Embryonic facial prominence (tissue), 1 donor: Measurements from ENCODE around the gene KLHL29.

Source experiments
- DNase-seq: peaks from one replicate; pipeline ENCODE4 v3.0.0-alpha.2; 2016; ENCODE audit errors: extremely low spot score

The KLHL29 gene

DNA sequence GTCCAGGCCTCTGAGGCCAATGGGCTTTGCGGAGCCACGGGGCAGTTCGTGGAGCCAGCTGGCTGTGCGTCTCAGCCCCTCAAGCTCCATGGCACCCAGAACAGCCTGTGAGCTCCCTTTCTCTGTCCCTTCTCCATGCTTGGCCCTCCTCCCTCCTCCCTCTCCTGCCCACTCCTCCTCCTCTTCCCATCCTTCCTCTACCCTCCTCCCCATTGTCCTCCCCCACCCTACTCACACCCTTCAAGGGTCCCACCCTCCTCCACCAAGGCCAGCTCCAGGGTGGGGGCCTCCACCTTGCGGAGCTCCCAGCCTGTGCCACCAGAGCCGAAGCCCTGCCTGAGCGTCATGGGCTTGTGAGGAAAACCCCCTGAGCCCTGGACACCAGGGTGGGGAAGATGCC, 273.0 kb downstream of the KLHL29 start:
- DNase-seq: no peak

DNA sequence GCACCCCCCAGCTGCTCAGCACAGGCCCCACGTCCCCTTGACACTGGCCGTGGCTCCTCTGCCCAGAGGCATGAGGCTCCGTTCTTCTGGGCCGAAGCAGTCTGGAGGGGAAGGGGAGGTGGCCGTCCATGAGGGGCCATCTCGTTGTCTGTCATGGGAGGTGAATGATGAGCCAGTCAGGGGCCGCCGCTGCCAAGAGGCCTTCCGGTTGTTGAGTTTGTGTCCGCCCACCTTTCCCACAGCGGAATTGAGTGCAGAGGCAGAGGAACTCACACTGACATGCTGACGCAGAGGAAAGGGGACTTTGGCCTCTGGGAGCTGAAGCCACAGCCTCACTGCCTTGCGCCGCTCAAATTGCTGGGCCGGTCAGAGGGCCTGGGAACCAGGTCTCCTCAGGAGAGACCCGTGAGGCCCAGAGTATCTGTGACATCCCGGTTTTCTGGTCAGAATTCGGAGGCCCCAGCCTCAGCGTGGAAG, 273.5 kb downstream of the KLHL29 start:
- no peak for DNase-seq

DNA sequence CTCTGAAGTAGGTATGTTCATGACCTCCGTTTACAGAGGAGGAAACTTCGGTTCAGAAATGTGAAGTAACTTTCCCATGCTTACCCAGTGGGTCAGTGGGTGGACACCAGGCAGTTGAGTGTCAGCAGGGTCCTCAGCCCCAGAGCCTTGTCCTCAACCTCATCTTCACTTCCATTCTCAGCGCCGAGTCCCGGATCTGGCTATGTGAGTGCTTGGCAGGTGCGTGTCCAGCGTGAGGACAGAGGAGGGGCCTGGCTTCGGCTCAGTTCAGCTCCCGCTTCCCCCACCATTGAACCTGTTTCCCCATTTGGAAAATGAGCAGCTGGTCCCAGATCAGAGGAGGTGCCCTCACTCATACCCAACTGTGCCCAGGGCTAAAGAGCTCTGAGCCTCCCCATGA, 274.3 kb downstream of the KLHL29 start:
- DNase-seq: no peak

DNA sequence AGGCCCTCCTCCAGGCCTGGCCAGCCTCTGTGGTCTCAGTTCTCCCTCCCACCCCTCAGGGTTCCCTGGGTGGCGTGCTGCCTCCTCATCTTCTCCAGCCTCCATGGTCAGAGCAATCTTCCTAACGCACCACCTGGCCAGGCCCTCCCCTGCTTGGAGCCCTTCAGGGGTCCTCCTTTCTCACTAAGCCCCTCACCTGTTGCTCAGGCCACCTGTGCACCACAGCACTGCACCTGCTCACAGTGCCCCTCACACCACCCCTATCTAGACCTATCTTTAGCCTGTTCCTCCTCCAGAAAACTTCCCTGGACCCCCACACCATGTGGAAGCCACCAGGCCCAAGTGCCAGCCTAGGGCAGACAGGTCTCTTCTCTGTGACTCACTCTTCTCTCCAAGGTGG, 274.8 kb downstream of the KLHL29 start:
- DNase-seq: no peak

DNA sequence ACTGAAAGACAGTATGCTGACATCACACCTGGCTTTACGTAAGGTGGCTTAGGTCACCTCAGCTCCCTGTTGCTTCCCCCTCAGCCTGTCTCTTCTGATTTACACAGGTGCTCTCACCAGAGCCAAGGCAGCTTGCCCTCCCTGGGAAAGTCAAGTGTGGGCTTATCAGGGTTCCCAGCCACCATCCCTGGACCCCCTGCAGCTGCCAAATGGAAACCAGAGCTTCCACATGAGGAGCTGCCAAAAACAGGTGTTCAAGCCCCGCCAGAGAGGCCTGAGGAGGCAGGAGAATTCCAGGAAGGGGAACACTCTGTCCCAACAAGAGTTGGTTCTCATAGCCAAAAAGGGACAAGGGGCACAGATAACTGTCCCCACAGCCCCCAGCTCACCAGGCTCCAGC, 275.3 kb downstream of the KLHL29 start:
- DNase-seq: no peak

DNA sequence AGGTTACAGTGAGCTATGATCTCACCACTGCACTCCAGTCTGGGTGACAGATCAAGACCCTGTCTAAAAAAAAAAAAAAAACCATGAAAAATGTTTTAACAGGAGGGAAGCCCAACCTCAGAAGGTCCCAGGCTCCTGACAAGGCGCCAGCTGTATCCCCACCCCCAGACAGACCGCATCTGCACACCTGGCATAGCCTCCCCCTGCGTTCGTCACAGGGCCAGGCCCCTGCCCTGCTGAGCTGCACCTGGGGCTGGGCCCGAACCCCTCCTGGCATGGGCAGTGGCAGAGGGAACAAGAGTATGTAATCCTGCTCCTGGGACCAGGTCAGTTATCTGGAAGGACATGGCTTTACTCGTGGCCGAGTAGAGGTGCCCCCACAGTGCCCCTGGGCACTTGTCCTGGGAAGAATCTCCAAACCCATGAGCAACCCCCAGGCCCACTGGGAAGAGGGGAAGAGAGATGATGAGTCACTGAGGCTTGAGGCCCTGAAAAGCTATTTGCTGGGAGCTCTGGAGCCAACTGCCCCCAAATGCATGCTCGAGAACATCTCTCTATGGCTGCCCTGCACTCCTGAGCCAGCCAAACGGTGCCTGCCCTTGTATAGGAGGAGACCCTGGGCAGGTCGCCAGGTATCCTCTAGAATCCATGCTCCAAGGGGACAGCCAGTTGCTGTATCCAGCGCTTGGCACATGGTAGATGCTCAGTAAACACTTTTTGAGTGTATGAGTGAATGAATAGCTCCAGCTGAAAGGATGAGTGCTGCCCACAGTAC, 276.5 kb downstream of the KLHL29 start:
- no peak for DNase-seq

DNA sequence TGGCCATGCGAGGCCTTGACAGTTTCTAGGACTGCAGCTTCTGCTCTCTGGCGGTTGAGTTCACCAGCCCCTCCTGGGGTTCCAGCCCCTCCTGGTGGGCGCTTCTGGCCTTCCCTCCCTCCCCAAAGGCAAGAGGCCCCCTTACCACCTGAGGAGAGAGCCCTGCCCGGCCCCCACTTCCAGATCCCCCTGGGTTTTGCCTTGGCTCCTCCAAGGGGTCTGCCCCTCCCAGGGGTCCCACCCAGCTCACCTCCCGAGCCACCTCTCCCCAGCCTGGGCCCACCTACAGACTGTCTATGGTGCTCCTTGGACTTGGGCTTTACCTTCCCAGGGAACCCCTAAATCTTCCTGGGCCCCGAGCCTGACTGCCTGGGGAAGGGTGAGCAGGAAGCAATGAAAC, 277.5 kb downstream of the KLHL29 start:
- no peak for DNase-seq

DNA sequence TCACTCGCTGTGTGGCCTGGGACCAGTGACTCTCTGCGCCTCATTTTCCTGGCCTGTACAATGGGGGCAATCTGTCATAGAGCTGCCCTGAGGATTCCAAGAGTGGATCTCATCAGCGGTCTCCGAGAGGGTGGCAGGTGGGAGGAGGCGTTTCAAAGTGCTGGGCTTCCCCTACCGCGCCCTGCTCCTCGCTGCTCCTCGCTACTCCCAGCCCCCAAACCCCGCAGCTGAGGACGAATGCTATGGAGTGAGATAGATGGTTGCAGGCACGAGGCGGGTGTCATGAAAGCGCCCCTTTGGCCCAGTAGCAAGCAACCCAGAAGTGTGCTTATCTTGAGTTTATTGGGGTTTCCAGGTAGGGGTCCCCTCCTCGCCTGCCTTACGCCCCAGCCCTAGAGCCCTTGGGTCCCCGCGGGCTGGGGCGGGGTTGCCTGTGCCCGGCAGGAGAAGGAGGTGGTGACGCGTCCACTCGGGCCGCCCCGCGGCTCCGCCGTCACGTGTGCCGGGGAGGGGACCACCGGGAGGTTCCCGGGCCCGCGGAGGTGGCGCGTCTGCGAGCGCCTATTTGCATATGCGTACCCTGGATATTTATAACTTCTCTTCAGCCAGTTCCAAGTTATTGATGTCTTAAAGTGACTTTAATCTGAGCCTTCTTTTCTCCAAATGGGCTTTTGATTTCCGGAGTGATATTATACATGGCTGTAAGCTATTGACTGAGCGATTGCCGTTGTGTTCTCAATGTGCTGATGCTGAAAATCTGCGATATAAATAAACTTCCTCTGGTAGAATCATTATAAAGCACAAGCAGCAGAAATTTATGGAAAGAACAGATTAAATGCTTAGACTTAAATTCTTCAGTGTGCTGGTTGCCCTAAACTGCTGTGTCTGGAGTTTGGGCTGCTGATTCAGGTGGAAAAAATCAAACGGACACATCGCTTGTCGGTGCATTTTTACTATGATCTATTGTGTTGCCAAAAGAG, 278.3 kb downstream of the KLHL29 start:
- no peak for DNase-seq

DNA sequence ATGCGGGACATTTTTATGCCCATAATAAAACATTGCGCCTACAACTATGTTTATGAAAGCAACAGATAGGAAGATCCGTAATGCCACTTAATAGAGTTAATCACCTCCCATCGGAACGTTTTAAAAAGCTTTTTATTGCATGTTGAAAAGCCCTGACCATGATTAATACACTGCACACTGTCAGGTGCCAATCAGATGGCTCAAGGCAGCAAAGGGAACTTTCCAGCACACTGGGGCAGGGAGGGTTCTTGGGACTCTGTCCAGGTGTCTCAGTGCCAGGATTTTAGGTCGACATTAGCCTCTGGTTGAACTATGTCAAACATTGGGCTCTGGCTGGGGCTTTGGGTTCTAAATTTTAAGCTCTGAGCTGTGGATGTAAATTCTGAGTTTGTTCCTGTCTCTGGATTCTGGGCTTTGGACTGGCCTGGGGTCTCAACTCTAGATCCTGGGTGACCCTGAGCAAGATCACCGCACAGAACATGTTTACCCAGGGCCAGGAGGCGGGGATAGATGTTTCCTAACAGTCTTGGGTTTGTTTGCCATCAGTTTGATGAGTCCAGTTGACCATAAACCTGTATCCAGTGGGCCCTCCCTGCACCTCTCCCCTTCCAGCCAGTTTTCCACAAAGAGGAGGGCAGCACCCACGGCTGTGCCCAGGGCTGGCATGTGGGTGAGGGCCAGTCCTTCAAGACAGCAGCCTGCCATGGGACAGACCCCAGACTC, 279.2 kb downstream of the KLHL29 start:
- DNase-seq: no peak

DNA sequence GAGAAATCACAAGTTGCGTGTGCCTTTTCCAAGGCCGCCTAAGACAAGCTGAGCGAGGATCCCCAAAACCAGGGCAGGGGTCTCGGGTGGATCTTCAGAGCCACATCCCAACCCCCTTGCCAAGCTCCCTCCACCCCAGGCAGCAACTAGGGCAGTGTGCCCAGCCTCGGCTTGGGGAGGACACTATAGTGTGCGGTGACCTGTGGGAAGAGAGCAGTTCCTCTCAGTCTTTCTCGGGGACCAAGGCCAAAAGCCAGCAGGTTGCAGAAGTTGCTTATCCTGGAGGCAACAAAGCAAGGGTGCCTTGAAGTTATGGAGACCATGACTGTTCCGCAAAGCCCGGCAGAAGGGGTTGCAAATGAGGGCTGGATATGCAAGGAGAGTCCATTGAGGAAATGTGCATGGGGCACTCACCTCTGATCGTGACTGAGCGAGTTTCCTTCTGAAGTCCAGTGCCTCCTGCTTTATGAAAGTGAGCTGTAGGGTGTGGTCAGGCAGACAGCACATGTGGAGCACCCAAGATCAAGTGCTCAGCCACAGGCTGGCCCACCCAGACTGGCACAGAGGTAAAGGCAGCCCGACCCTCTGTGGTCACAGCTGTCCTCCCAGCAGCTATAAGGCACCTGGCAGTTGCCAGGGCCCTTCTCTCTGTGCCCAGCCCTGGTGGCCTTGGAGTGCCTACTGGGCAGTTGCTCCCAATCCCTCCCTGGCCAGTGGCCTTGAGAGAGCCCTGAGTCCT, 281.4 kb downstream of the KLHL29 start:
- no peak for DNase-seq

DNA sequence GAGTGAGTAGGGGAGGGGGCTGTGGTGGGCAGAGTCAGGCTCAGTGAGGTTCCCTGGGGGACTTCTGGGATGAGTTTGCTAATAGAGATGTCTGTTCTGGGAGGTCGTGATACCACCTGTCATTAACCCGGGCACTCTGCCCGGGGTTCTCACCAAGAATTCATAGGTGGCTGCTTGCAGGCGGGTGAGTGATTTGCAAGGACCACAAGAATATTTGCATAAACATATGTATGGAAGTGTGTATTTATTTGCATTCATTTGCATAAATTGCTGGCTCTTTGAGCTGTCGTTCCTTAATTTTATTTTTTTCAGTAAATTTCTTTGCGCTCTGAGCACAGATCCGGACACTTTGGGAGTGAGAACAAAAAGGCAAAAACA, 282.0 kb downstream of the KLHL29 start:
- DNase-seq: no peak

DNA sequence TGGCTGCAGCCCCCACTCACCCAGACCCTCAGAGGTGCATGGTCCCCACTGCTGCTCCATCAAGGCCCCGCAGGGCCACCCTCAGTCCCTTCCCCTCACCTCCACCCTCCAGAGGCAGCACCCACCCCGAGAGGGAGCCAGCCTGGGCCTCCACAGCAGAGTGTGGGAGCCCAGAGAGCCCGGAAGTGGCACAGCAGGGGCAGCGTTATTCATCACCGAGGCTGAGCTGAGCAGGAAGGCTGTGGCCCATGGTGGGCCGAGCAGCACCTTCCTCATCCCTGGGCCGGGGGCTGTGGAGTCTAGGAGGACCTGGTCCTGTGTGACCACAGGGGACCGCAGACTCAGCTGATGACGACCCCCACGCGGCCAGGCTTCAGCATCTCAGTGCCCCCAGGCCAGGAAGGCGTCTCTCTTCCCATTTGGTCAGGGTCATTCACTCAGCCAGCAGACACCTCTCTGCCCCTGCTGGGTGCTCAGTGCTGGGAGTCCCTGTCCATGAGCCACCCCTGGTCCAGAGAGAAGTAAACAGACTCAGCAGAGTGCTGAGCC, 283.9 kb downstream of the KLHL29 start:
- no peak for DNase-seq

DNA sequence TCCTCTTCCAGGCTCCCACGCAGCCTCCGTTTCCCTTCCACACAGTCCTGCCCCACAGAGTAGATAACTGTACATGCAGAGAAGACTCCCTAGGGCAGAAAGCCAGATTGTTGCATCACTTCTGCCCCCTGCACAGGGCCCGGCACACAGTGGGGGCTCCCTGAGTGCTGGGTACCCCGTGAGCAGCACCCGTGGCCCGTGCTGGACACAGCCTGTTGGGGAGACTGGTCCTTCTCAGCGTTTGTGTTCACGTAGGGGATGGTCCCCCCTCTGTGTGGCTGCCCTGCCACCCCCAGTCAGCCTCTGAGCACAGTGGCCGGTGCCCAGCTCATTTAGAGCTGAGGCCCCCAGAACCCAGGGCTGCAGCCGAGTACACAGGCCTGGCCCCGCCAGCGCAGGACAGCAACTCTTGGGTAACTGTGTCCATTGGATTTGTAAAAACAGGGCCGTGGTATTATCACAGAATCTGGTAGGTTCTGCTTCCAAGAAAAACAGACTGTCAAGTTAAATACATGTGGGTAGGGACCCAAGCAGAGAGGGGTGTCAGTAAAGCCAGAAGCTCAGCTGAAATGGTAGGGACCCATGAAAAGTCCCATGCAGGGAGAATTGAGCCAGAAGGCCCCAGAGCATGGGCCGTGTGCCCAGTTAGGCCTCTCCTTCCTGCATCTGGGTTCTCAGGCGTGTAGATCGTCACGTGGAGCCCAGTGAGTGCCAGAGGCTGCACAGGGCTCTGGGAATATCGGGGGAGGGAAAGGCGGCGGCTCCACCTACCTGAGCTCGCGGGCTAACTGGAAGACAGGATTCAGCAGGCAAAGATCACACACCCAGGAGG, 284.6 kb downstream of the KLHL29 start:
- peak; percentile 42 for DNase-seq

DNA sequence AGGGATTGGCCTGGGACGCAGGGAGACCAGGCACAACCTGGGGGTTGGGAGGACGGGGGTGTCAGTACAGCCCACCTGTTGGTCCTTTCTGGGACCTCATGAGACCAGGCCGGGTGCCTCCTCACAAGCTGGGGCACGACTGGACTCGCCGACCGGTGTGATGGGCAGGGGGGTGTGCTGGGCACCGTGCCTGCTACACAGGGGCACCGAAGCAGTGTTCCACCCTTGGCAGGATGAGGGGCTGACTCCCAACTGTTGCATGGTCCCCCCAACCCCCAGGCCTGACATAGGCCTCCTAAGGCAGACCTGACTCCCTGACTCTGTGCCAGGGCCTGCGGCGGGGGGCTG, 285.2 kb downstream of the KLHL29 start:
- DNase-seq: no peak

DNA sequence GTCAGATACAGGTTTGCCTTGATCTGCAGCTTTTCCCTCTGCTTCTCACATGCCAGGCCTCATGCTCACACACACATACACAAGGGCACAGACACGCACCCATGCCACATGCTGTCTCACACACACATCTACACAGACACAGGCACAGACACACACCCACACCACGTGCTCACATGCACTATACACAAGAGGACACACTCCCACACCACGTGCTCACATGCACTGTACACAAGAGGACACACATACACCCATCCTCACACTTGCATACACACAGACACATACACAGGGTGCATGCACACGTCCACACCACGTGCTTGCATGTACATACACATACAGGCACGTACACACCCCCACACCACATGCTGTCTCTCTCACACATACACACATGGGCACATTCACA, 288.1 kb downstream of the KLHL29 start:
- DNase-seq: no peak

DNA sequence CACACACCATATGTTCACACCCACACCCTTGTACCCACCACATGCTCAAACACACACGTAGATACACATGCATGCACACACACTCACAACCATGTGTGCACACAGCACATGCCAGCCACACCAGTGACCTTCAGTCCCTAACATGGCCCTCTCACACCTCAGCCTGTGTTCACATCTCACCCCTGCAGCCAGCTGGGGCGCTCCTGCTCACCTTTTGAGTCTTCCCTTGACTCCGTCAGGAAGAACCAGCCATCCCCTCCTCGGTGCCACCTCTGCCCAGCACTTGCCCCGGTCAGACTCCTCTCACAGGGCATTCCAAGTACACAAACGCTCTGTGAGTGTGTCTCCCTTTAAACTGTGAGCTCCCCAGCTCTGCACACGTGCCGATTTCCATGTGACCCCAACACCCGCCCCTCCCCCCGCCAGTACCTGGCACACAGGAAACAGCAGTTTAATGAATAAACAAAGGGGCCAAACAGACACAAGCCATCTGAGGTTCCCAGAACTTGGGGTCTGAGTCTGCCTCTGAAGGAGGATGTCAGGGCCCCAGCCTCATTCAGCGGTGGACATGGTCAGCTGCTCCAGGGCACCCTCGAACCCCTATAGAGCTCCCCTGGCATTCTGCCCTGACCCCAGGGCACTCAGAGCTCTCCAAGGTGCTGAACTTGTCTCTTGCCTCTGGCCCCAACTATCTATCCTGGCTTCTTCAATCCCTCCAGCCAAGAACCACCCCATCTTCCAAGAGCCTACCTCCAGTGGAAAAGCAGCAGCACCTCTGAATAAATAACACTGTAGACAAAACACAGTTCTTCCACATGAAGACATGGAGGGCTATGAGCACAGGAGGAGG, 289.1 kb downstream of the KLHL29 start:
- no peak for DNase-seq

DNA sequence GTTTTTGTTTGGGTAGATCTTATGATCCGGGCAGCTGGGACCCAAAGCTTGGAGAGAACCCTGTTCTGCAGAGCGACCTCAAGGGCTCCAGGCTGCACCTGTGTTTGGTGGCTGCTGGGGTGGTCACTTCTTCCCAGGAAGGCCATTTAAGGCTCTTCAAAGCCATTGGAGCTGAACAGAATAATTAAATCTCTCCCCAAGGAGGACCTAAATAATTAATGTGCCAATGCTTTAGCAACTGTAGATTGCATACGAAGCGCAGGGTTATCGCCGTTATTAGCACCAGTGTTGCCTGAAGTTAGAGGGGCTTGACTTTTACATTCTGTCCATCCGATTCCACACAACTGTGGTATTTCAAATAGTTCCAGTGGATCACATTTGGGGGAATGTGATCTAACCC, 290.5 kb downstream of the KLHL29 start:
- no peak for DNase-seq

DNA sequence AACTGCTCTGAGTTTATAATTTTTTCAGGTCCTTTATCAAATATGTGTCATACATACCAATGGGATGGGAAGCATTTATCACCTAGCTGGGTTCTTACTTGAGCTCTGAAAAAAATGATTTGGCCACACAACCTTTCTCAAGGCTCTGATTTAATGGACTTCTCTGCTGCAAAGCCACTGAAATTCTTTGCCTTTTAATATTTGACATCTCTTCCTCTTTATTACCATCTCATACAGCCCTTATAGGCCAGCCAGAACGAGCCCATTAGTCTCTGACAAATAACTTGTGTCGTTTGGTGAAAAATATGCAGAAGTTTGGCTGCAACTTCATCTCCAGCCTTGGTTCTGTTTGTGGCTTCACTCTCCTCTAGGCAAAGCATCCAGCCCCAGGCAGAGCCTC, 292.9 kb downstream of the KLHL29 start:
- no peak for DNase-seq

DNA sequence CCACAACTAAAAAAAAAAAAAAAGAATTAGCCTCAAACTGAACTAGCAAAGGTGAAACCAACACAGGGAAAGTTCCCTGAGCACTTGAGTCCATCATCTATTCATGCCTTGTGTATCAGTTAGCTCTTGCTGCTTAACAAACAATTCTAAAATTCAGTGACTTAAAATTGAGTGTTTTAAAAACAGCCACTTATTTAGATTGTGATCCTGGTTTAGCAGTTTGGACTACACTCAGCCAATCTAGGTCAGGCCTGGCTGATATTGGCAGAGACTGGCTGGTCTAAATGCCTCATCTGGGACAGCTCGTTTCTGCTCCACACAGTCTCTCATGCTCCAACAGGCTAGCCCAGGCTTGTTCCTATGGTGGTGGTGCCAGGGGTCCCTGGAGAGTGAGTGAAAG, 294.1 kb downstream of the KLHL29 start:
- DNase-seq: no peak
